Cardiac septum (tissue), 1 donor: ENCODE data around the gene RIOK2. TPM values are rescaled to one million over a fixed set of nuclear protein-coding genes. Genes with fewer than 3 reads are reported as not detected.
"Not testable (repeated sequence)": the region's sequence is repeated elsewhere in the genome, so short reads cannot be mapped to it uniquely, and the experiment has no call there.

ENCODE experiments used
- DNase-seq: peaks from one replicate; pipeline ENCODE4 v3.0.0-alpha.2; 2020; ENCODE audit warnings: low spot score
- intact Hi-C: fragments of 100-400 bp; cut with DNase I; formaldehyde crosslinking; loops from one replicate; pipeline ENCODE4 v1.14.0; 2022
- total RNA-seq: library from RNA; stranded (reverse); fragmentation: NEBNext Ultra II Directional; extraction: Animal tissue kit (Norgen Biotek cat#: 25700); gene quantifications from one replicate; pipeline ENCODE4 v1.2.1, GENCODE V29; 2021
- donor health status: DM: no; HTN: no; CAD: no.

Gene RIOK2
- total RNA-seq, 1 donor from 2014 or later: 19.2 TPM

DNA sequence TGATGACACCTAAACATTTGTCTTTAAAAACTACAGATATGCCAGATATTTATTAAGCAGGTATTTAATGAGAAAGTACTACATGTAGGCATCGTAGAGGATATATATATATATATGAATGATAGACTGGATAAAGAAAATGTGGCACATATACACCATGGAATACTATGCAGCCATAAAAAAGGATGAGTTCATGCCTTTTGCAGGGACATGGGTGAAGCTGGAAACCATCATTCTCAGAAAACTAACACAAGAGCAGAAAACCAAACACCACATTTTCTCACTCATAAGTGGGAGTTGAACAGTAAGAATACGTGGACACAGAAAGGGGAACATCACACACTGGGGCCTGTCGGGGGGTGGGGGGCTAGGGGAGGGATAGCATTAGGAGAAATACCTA, 3.6 kb downstream of the RIOK2 start:
- DNase-seq, intact Hi-C loops: not testable (repeated sequence)

GRCh38 chr5:97172227-97172626, 10.8 kb downstream of the RIOK2 start:
- no peak for DNase-seq
- intact Hi-C loops: no loop called here

- intact Hi-C loops: no loop called here
- no peak for DNase-seq
Measured at GRCh38 chr5:97171703-97172102, 11.3 kb downstream of the RIOK2 start.

- no peak for DNase-seq
- intact Hi-C loops: loop anchor here (10.0 kb wide), 1 partner anchor 823 kb away; no protein-coding TSS in a partner anchor
Measured at GRCh38 chr5:97167435-97167834, 15.6 kb downstream of the RIOK2 start.

- intact Hi-C loops: loop anchor here (10.0 kb wide), 1 partner anchor 821 kb away; no protein-coding TSS in a partner anchor
- DNase-seq: no peak
Measured at GRCh38 chr5:97165726-97166125, 17.3 kb downstream of the RIOK2 start.

DNA sequence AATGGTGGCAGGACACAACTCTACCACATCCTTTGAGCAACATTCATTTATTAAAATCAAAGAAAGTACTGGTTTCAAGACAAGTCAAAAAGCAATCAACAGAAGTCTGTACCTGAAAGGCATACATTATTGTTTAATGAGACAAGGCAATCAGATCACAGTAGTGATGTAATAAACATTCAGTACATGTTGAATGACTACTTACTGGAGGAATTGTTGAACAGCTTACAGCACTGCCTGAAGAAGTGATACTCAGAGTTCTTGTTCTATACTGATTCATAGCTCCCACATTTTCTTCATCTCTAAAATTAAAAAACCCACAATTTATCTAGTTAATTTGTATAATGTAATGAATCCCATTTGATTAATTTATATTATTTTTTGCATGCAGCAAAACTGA, 18.2 kb downstream of the RIOK2 start:
- intact Hi-C loops: loop anchor here (5.0 to 10.0 kb wide), 4 partner anchors 123 to 820 kb away; no protein-coding TSS in a partner anchor
- no peak for DNase-seq

- intact Hi-C loops: loop anchor here (2.0 to 10.0 kb wide), 6 partner anchors 122 to 819 kb away; no protein-coding TSS in a partner anchor
Measured at GRCh38 chr5:97163790-97164285, 19.2 kb downstream of the RIOK2 start.

GRCh38 chr5:97163360-97163764, 19.7 kb downstream of the RIOK2 start:
- intact Hi-C loops: loop anchor here (2.0 to 10.0 kb wide), 6 partner anchors 121 to 819 kb away; no protein-coding TSS in a partner anchor
- DNase-seq: no peak

More at GRCh38 chr5:97163790-97164285, 19.2 kb downstream of the RIOK2 start:
- DNase-seq: no peak

DNA sequence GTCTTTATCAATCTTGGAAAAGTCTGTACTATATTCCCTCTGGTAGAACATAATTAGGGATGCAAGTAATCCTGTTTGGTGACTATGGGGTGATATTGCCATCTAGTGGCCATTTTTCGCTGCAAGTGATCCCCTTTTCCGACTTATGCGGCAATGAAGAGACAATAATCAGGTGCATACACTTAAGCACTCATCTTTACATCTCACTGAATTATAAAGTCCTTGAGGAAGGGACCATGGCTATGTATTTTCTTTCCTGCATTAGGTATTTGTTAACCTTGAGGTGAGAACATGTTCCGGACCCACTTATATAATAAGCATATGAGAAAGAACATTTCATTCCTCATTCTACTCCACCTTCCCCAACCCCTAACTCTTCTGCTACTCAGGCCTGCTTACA, 21.0 kb downstream of the RIOK2 start:
- intact Hi-C loops: loop anchor here (2.0 to 10.0 kb wide), 6 partner anchors 120 to 817 kb away; no protein-coding TSS in a partner anchor
- no peak for DNase-seq

- intact Hi-C loops: no loop called here
- no peak for DNase-seq
Measured at GRCh38 chr5:97157689-97158088, 25.4 kb downstream of the RIOK2 start.

GRCh38 chr5:97151370-97151769, 31.7 kb downstream of the RIOK2 start:
- no peak for DNase-seq
- intact Hi-C loops: no loop called here

DNA sequence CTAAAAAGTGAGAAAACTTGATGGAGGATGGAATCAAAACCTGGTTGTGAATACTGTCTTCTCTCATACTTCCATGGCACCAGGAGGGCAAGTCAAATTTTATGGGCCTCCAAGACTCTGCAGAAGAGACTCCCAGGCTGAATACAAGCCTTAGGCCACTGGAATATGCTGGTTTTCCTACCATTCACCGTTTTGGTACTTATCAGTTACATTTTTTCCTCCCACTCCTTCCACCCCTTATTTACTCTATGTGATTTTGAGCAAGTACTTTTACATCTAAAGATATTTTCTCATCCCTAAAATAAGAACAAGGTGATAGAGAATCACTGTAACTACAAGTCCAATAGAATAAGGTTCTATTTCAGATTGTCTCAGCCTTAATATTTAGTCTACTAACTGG, 32.6 kb downstream of the RIOK2 start:
- intact Hi-C loops: no loop called here
- no peak for DNase-seq

DNA sequence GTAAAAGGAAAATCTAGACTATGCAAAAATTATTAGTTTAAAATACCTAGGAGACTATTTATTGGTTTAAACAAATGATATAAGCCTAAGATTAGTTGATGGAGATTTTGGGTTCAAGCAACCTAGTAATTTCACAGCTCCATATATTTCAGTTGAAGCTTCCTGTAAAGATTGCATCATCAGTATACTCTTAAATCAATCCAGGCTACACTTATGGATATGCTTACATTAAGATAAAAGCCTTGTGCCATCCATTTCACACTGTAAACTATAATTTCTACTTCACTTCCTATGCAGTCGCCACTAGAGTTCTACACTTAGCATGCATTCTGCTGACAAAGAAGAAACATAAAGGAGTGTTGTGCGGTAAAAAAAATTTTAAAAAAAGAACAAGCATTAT, 33.3 kb downstream of the RIOK2 start:
- DNase-seq: no peak
- intact Hi-C loops: loop anchor here (10.0 kb wide), 1 partner anchor 145 kb away; no protein-coding TSS in a partner anchor

GRCh38 chr5:97148288-97148687, 34.8 kb downstream of the RIOK2 start:
- intact Hi-C loops: loop anchor here (10.0 kb wide), 1 partner anchor 143 kb away; no protein-coding TSS in a partner anchor
- DNase-seq: no peak

DNA sequence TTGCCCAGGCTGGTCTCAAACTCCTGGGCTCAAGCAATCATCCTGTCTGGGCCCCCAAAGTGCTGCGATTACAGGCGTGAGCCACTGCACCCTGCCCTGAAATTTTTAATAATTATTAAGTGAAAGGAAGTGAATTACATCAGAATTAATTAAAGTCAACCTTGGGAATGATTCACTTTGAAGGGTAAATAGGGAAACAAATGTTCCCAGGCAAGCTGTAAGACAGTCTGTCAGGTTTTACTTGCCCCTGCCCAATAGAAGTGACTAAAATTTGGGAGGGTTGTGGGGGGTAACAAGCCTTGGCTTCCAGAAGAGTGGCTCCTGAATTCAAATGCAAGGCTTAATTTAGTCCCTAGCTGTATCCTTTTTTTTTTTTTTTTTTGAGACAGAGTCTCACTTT, 39.3 kb downstream of the RIOK2 start:
- intact Hi-C loops: loop anchor here (10.0 kb wide), 1 partner anchor 139 kb away; no protein-coding TSS in a partner anchor
- DNase-seq: no peak

DNA sequence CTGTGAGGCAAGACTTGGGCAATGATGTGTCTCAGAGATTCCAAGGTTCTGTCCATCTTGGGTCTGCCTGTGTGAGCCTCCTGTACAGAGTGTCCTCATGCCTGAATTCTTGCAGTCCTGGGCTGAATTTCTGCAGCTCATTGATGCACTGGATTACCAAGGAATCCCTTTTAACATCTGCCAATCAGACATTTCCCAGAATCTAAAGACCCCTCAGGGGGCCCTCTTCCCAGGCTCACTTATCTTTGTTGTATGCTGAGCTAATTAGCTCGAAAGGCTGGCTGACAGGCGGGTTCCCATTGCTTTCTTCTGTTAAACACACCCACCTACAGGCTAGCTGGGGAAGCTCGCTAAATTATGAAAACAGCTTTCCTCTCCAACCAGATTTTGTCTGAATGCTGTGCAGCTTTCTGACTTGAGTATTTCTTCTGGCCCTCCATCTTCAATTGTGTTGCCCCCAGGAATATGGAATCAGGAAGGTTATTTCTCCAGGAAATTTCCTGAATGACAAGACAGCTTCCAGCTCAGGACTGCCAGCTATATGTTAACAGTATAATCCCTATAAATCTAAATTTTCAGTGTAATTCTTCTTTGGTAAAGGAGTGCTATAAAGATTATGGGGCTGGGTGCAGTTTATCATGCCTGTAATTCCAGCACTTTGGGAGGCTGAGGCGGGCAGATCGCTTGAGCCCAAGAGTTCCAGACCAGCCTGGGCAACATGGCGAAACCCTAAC, 40.4 kb downstream of the RIOK2 start, which contains the start of gene LIX1:
LIX1 (minus strand) TSS at position 91 of the 734 bp plus-strand sequence; CDS start at position 56, 35 bp downstream.
- DNase-seq: no peak
- intact Hi-C loops: loop anchor here (10.0 kb wide), 1 partner anchor 138 kb away; no protein-coding TSS in a partner anchor

DNA sequence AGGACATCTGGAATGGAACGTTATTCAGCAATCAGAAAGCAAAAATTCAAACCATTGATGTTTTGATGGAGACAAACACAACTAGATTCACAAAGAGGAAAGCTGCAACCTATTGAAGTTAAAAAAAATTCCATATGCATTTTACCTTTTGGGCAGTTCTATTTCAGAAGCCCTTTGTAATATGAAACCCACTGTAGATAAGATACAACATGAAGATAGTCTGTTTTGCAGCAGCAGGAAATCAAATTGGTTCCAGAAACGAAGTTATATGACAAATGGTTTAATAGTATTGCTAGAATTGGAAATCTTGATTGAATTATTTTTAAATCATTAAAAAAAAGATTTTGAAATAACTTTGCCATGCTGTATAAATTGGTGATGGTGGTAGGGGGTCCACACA, 41.5 kb downstream of the RIOK2 start:
- no peak for DNase-seq
- intact Hi-C loops: loop anchor here (10.0 kb wide), 1 partner anchor 137 kb away; no protein-coding TSS in a partner anchor

DNA sequence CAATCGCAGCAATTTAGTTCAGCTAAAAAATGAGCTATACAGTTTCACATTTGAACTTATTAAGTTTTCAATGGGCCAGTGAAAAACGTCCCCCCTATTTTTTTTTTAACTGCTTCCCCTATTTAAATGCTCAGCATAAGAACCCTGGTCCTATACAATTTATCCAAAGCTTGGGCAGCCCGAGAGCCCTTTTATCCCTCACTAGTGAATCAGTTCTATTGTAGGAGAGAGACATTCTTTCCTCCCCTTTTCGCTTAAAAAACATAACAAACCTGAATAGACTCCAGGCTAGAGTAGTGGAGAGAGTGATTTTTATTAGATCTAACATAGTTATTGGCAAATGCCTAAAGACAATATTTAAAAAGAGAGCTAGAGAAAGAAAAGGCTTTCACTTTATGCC, 42.0 kb downstream of the RIOK2 start:
- intact Hi-C loops: loop anchor here (10.0 kb wide), 1 partner anchor 136 kb away; no protein-coding TSS in a partner anchor
- DNase-seq: no peak

GRCh38 chr5:97140250-97140649, 42.8 kb downstream of the RIOK2 start:
- intact Hi-C loops: loop anchor here (10.0 kb wide), 1 partner anchor 135 kb away; no protein-coding TSS in a partner anchor
- DNase-seq: not testable (repeated sequence)

GRCh38 chr5:97136475-97136874, 46.6 kb downstream of the RIOK2 start:
- intact Hi-C loops: no loop called here
- DNase-seq: no peak
